Skeletal muscle tissue (tissue), 4 donors: ENCODE measurements around the gene ARHGAP10. TPM values are rescaled to one million over a fixed set of nuclear protein-coding genes. Genes with fewer than 3 reads are reported as not detected.

Source experiments
- H3K27ac ChIP-seq: one replicate; pipeline ENCODE4 v1.7.0; 2013; ENCODE audit warnings: mild to moderate bottlenecking, low read depth, low read length, inconsistent platforms
- H3K27me3 ChIP-seq, 3 donors: one replicate each; pipeline ENCODE4 v1.7.0; 2013; ENCODE audit warnings: low read length in 3 of 3; ENCODE audit not compliant: control insufficient read depth in 3 of 3, insufficient read depth in 3 of 3
- H3K36me3 ChIP-seq, 3 donors: one replicate each; pipeline ENCODE4 v1.7.0; 2013; ENCODE audit warnings: low read length in 3 of 3; ENCODE audit not compliant: control insufficient read depth in 3 of 3, insufficient read depth in 3 of 3
- H3K4me1 ChIP-seq, 3 donors: one replicate each; pipeline ENCODE4 v1.7.0; 2013; ENCODE audit warnings: low read length in 3 of 3, mild to moderate bottlenecking in 3 of 3; ENCODE audit not compliant: control insufficient read depth in 3 of 3, insufficient read depth in 3 of 3
- H3K4me3 ChIP-seq, 3 donors: one replicate each; pipeline ENCODE4 v1.7.0; 2013; ENCODE audit warnings: low read length in 3 of 3
- H3K9ac ChIP-seq, 3 donors: one replicate each; pipeline ENCODE4 v1.7.0; 2013; ENCODE audit warnings: low read length in 3 of 3, mild to moderate bottlenecking in 3 of 3, moderate library complexity in 2 of 3, low read depth in 1 of 3
- H3K9me3 ChIP-seq, 3 donors: one replicate each; pipeline ENCODE4 v1.7.0; 2013; ENCODE audit warnings: low read length in 3 of 3; ENCODE audit not compliant: control insufficient read depth in 3 of 3
- total RNA-seq: library from RNA; depleted of rRNA; stranded (reverse); fragments of >200 nt; gene quantifications from one replicate; pipeline ENCODE4 v1.2.3, GENCODE V29; 2014
- donor health status: Osteomylitis.

Gene ARHGAP10
- total RNA-seq, 1 donor from 2014 or later: 88.7 TPM

DNA sequence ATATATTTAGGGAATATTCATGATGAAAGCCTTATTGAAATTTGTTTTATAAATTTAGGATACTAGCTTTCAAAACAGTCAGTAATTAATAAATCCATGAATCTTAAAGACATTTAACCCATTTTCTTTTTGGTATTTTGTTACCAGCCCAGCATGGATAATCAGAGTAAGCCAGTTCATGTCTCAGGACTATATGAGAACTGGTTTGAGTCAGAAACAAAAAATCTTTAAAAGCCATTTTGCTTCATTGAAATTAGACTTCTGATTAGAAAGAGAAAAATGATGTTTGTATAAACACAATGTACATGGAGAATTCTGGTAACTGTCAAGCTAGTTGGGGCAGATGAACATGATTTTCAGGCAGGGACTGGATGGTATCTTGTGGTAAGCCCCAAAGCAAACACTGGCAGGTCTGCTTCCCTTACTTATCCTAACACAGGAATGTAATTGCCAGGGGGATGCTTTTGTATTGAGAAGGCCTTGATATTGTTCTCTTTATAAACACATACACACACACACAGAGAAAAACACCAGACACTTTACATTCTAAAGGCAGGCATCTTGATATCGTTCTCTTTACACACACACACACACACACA is 9.4 kb downstream of the ARHGAP10 start:
- H3K4me1 ChIP-seq: peaks cover 8 to 26% (median 20%) of the 10 kb centered on the region in 3 donors
- H3K9me3 ChIP-seq: no peaks in the 10 kb centered on the region
- H3K9ac ChIP-seq: no peak overlapping the region
- H3K36me3 ChIP-seq: peaks cover 0 to 3% (median 2%) of the 10 kb centered on the region in 3 donors
- H3K27ac ChIP-seq: no peak overlapping the region
- no peaks in the 10 kb centered on the region for H3K27me3 ChIP-seq
- H3K4me3 ChIP-seq: no peak overlapping the region

DNA sequence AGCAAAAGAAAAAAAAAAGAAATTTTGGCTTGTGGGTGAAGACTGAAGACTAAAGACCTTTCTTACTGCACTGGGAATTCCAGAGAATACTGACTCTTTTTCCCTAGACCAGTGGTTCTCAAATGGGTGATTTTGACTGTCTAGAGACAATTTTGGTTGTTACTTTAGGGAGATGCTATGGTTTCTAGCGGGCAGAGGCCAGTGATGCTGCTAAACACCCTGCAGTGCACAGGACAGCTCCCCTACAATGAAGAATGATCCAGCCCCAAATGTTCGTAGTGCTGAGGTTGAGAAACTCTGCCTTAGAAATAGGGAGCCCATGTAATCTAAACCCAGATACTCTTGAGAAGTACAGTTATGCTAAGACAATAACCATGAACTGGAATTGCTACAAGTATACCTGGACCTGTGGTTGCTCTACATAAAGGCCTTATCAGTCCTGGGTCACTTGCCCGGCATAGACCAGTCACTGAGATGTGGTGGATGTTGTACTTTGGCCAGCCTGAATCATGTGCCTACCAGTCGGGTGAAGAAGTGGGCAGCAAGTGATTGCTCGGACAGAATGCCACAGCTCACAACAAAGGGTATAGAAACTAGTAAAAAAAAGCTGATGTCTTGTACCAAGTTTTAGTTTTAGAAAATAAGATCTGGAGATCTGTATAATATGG is 16.0 kb downstream of the ARHGAP10 start:
- H3K4me3 ChIP-seq: no peak overlapping the region
- H3K9ac ChIP-seq: no peak overlapping the region
- no peaks in the 10 kb centered on the region for H3K9me3 ChIP-seq
- peaks cover 2 to 3% (median 2%) of the 10 kb centered on the region in 3 donors for H3K36me3 ChIP-seq
- peaks cover 0 to 8% (median 4%) of the 10 kb centered on the region in 3 donors for H3K4me1 ChIP-seq
- H3K27ac ChIP-seq: no peak overlapping the region
- H3K27me3 ChIP-seq: no peaks in the 10 kb centered on the region

DNA sequence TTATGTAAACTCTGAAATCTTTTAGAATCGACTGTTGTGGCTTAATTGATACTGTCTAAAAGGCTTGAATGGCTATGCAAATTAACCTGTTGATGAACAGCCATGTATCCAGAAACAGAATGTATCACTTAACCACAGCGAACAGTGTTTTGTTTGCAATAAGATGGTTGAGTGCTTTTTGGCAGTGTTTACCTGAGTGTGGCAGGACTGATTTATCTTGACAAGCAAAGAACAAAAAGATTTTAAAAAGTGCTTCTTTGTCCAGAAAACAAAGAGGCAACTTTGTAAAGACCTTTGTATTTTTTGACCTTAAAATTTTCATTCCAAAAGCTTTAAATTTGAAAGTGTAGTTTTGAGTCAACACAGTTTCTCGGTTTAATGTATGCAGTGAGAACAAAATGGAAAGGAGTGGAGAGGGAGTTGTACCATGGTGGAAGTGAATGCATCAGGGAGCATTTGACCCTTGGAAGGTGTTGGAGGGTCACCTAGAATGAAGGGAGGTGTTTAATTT is 18.0 kb downstream of the ARHGAP10 start:
- Histone ChIP-seq H3K4me3 (no peak overlapping the region), H3K4me1 (peaks cover 0 to 9% (median 8%) of the 10 kb centered on the region in 3 donors), H3K9ac (no peak overlapping the region), H3K9me3 (no peaks in the 10 kb centered on the region), H3K27ac (no peak overlapping the region), H3K27me3 (no peaks in the 10 kb centered on the region), H3K36me3 (peaks cover 0 to 3% (median 2%) of the 10 kb centered on the region in 3 donors)

DNA sequence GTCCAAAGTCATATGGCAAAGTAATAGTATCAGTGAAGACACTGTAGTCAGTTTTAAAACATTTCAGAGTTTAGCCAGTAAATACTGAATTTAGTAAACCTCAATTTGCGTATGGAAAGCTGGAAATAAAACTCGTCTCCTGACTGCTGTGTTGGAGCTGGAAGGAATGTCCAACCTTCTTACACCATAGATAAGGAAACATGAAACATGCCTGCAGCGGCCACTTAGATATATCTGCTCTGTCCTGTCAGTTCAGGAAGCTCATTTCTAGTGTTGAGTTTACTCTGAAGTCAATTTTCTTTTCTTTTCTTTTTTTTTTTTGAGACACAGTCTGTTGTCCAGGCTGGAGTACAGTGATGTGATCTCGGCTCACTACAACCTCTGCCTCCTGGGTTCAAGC is 21.2 kb downstream of the ARHGAP10 start:
- Histone ChIP-seq H3K4me1 (peaks cover 8 to 17% (median 13%) of the 10 kb centered on the region in 3 donors), H3K27me3 (no peaks in the 10 kb centered on the region), H3K36me3 (no peaks in the 10 kb centered on the region), H3K9me3 (no peaks in the 10 kb centered on the region), H3K27ac (no peak overlapping the region), H3K9ac (no peak overlapping the region), H3K4me3 (no peak overlapping the region)

DNA sequence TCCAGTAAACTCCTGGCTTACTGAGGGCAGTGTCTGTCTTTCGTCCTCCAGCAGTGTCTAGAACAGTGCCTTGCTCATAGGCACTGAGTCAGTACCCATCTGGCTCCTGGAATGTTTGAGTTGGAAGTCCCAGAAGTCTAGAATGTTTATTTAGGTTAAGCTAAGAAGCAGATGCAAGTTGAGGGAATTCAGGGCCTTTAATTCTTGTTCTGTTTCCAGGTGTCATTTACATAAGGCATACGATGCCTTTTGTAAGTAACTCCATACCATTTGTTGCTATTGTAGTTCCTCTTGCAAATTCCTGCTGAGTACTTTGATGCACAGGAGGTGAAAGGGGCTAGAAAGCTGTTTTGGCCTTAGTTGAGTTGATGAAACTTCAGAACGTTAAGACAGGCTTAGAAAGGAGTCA is 22.2 kb downstream of the ARHGAP10 start:
- Histone ChIP-seq H3K36me3 (no peaks in the 10 kb centered on the region), H3K4me1 (peaks cover 8 to 17% (median 13%) of the 10 kb centered on the region in 3 donors), H3K27me3 (no peaks in the 10 kb centered on the region), H3K27ac (no peak overlapping the region), H3K9ac (no peak overlapping the region), H3K9me3 (no peaks in the 10 kb centered on the region), H3K4me3 (no peak overlapping the region)

DNA sequence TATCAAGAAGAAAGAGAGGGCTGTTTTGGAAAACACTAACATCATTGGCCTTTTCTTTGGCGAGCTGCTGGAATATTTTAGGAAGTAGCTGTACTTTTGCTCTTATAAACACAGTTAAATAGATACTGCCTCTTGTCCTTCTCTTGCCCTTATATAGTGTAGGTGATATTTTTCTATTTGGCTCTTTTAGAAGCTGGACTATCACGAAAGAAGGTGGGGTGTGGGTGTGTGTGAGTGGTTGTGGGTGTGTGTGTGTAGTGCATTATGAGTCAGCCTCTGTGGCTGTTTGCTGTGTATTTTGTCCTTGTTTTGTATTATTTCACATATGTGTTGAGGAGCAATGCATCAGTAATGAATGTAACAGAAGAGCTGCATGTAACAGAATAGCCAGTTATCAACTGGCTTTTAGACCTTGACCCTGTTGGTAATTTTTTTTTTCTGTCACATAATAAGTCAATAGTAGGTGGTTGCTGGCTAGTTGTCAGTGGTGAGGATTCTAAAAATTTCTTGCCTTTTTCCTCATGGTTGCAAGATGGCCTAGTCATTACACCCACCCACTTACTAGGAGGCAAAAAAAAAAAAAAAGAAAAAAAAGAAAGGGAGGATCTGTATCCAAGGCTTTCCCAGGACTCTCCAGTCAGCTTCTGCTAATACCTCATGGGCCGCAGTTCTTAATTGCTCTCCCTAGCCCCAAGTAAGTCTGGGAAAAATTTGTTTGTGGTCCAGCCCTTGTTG is 23.8 kb downstream of the ARHGAP10 start:
- Histone ChIP-seq H3K27ac (peak overlapping the region; percentile 8), H3K27me3 (no peaks in the 10 kb centered on the region), H3K36me3 (no peaks in the 10 kb centered on the region), H3K4me3 (peak overlapping the region in 1 of 3 donors; percentile 4), H3K9ac (no peak overlapping the region), H3K9me3 (no peaks in the 10 kb centered on the region), H3K4me1 (peaks cover 12 to 25% (median 13%) of the 10 kb centered on the region in 3 donors)

DNA sequence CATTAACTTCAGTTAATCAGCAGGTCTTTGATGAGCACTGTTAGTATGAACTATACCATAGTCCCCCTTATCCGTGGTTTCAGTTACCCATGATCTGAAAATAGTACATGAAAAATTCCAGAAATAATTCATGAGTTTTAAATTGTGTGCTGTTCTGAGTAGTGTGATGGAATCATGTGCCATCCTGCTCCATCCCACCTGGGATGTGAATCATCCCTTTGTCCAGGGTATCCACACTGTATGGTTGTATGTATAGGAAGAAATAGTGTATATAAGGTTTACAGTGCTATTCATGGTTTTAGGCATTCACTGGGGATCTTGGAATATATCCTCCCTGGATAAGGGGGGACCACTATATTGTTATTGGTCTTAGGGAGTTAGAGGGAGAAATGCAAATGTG is 24.5 kb downstream of the ARHGAP10 start:
- H3K9ac ChIP-seq: no peak overlapping the region
- H3K27me3 ChIP-seq: no peaks in the 10 kb centered on the region
- H3K27ac ChIP-seq: peak overlapping the region; percentile 8
- H3K4me3 ChIP-seq: no peak overlapping the region
- no peaks in the 10 kb centered on the region for H3K36me3 ChIP-seq
- no peaks in the 10 kb centered on the region for H3K9me3 ChIP-seq
- H3K4me1 ChIP-seq: peaks cover 12 to 26% (median 13%) of the 10 kb centered on the region in 3 donors

DNA sequence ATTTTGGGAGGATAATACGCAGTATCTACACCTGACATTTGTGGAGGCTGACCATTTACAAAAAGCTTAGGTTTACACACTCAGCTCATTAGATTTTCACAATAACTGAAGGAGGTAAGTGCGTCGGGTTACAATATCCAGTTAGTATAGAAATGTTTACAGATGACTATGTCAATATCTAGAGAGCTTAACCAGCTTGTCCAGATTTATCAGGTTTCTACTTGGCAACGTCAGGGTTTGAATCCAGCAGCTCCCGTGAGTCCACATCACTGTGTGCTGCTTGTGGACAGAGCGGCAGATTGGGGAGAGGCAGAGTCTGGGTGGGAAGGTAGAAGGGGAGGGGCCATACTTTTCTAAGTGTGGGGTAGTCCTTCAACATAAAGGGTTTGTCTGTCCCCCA is 28.3 kb downstream of the ARHGAP10 start:
- peaks cover 8 to 20% (median 18%) of the 10 kb centered on the region in 3 donors for H3K4me1 ChIP-seq
- no peaks in the 10 kb centered on the region for H3K36me3 ChIP-seq
- no peak overlapping the region for H3K9ac ChIP-seq
- H3K4me3 ChIP-seq: no peak overlapping the region
- H3K27me3 ChIP-seq: no peaks in the 10 kb centered on the region
- H3K9me3 ChIP-seq: no peaks in the 10 kb centered on the region
- H3K27ac ChIP-seq: no peak overlapping the region

DNA sequence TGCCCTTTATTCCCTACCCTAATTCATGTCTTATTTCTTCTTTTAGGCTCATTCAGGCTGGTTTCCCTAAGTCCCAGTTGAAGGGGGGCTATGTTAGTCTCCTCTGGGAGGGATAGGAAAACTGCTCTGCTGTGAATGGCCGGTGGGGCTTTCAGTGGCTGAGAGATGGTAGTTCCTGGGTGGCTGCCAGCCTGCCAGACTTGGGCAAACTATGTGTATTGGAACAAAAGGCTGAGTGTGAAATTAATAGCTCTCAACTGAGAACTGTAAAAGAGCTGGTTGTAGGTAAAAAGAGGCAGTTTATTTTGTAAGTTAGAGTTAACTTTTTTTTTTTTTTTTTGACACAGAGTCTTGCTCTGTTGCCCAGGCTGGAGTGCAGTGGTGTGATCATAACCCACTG is 28.8 kb downstream of the ARHGAP10 start:
- Histone ChIP-seq H3K9me3 (no peaks in the 10 kb centered on the region), H3K27me3 (no peaks in the 10 kb centered on the region), H3K27ac (no peak overlapping the region), H3K9ac (no peak overlapping the region), H3K36me3 (no peaks in the 10 kb centered on the region), H3K4me1 (peaks cover 8 to 15% (median 14%) of the 10 kb centered on the region in 3 donors), H3K4me3 (no peak overlapping the region)
